Ovary (tissue), 3 donors: ENCODE data around the gene CRELD2.

Experiments used
- EP300 ChIP-seq: sonication (generic); formaldehyde crosslinking; IDR thresholded peaks from one replicate; pipeline ENCODE4 v1.6.1; 2017; ENCODE audit warnings: antibody characterized with exemption
- POLR2A ChIP-seq: fragments of 450-650 bp; IDR thresholded peaks from one replicate; pipeline ENCODE4 v1.6.1; 2017; ENCODE audit warnings: antibody characterized with exemption, mild to moderate bottlenecking, moderate library complexity
- TF ChIP-seq, protein P1 (sequence below), 3 donors: fragments of 450-650 bp in 2 of 3; fragments of 200-600 bp in 1 of 3; IDR thresholded peaks; one replicate each; pipeline versions ENCODE4 v1.5.1 to v1.8.0; 2016 to 2022; ENCODE audit warnings: antibody characterized with exemption in 3 of 3, mild to moderate bottlenecking in 1 of 3
- donor health status: DM: no; HTN: no; CAD: no.

DNA sequence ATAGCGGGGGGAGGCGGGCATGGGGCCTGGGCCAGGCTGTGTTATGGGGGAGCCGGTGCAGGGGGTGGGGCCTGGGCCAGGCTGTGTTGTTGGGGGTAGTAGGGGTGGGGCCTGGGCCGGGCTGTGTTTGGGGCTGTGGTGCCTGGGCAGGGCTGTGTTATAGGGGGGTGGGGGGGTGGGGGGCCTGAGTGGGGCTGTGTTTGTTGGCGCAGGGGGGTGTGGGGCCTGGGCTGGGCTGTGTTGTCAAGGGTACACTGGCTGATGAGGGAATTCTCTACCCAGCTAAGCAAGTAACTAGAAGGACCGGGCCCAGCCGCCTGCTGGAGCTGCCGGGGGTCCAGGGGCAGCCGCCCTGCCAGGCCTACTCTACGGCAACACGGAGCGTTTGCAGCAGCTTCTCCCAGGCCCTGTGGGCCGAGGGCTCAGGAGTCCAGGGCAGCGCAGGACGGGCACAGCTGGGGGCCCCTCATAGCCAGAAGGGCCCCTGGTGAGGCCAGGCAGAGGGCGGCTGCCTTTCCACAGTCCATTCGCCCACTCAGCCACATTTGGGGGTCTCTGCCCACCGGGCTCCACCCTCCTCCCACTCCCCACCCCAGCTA, 32.1 kb downstream of the CRELD2 start:
- TF ChIP-seq EP300 (no peak), POLR2A (no peak)
- TF ChIP-seq, protein P1, sequence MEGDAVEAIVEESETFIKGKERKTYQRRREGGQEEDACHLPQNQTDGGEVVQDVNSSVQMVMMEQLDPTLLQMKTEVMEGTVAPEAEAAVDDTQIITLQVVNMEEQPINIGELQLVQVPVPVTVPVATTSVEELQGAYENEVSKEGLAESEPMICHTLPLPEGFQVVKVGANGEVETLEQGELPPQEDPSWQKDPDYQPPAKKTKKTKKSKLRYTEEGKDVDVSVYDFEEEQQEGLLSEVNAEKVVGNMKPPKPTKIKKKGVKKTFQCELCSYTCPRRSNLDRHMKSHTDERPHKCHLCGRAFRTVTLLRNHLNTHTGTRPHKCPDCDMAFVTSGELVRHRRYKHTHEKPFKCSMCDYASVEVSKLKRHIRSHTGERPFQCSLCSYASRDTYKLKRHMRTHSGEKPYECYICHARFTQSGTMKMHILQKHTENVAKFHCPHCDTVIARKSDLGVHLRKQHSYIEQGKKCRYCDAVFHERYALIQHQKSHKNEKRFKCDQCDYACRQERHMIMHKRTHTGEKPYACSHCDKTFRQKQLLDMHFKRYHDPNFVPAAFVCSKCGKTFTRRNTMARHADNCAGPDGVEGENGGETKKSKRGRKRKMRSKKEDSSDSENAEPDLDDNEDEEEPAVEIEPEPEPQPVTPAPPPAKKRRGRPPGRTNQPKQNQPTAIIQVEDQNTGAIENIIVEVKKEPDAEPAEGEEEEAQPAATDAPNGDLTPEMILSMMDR (IDR thresholded peaks at IDR 0.05): no peak
